Muscle layer of duodenum (tissue), 2 donors: Measurements from ENCODE around the gene BCR.

Experiments
- H3K27ac ChIP-seq: one replicate; pipeline ENCODE4 v1.7.0; 2013; ENCODE audit warnings: mild to moderate bottlenecking, low read length
- H3K27me3 ChIP-seq: one replicate; pipeline ENCODE4 v1.7.0; 2013; ENCODE audit warnings: low read depth, mild to moderate bottlenecking, control low read depth, low read length
- H3K36me3 ChIP-seq, 2 donors: one replicate each; pipeline ENCODE4 v1.7.0; 2013; ENCODE audit warnings: low read length in 2 of 2, control low read depth in 1 of 2, mild to moderate bottlenecking in 1 of 2; ENCODE audit not compliant: insufficient read depth in 2 of 2, control insufficient read depth in 1 of 2
- H3K4me1 ChIP-seq, 2 donors: one replicate each; pipeline ENCODE4 v1.7.0; 2013; ENCODE audit warnings: low read length in 2 of 2, mild to moderate bottlenecking in 2 of 2, control low read depth in 1 of 2, moderate library complexity in 1 of 2; ENCODE audit not compliant: insufficient read depth in 2 of 2, control insufficient read depth in 1 of 2
- H3K4me3 ChIP-seq, 2 donors: one replicate each; pipeline ENCODE4 v1.7.0; 2013; ENCODE audit warnings: low read length in 2 of 2, low read depth in 1 of 2, mild to moderate bottlenecking in 1 of 2
- H3K9me3 ChIP-seq, 2 donors: one replicate each; pipeline ENCODE4 v1.7.0; 2013; ENCODE audit warnings: low read length in 2 of 2, control low read depth in 1 of 2, mild to moderate bottlenecking in 1 of 2; ENCODE audit not compliant: control insufficient read depth in 1 of 2
- donor health status: healthy.

Gene BCR

DNA sequence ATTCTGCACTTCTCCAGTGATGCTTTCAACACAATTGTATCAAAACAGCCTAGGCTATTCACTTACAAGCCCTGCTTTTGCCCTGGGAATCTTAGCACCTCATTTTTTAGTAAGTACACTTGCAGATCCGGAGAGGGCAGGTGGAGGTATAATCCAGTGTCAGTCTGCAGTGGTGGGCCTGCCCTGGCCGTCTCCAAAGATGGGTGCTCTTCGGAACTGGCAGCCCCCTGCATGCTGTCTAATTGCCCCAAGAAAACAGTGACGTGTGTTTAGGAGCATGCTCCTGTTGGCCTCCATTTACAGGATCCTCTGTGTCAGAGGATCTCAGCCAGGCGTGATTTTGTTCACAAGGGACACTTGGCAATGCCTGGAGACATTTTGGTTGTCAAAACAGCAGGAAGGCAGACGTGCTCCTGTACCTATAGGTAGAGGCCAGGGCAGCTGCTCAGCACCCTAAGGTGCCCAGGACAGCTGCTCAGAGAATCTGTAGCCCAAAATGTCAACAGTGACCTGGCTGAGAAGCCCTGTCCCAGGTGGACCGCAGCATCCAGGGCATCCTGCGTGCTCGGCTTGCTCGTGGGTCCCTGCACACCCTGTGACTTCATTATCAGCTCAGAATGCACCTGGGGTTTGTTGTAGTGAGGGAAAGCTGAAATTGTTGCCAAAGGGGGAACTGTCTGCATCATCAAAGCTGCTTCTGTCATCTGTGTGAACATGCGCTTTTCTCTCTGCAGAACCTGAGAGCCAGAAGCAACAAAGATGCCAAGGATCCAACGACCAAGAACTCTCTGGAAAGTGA, 90.7 kb downstream of the BCR start:
- Histone ChIP-seq H3K27me3 (no peaks in the 10 kb centered on the region), H3K4me3 (no peak overlapping the region), H3K4me1 (peaks cover 0 to 5% of the 10 kb centered on the region in 2 donors), H3K36me3 (peaks cover 27 to 58% of the 10 kb centered on the region in 2 donors), H3K9me3 (no peaks in the 10 kb centered on the region), H3K27ac (no peak overlapping the region)

DNA sequence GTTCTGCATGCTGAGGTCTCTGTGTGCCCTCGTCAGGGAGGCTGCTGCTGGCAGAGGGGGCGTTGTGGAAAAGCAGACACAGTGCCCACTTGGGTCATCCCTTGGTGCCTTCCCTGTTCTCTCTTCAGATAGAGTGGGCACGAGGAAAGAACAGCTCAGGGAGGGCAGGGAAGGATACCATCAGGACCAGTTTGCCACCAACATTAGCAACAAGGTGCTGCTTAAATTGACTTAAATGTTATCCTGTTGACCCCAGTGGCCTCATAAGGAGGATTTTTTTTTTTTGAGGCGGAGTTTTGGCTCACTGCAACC, 91.2 kb downstream of the BCR start:
- Histone ChIP-seq H3K36me3 (peaks cover 27 to 55% of the 10 kb centered on the region in 2 donors), H3K27me3 (no peaks in the 10 kb centered on the region), H3K9me3 (no peaks in the 10 kb centered on the region), H3K27ac (no peak overlapping the region), H3K4me1 (peaks cover 0 to 5% of the 10 kb centered on the region in 2 donors), H3K4me3 (no peak overlapping the region)

DNA sequence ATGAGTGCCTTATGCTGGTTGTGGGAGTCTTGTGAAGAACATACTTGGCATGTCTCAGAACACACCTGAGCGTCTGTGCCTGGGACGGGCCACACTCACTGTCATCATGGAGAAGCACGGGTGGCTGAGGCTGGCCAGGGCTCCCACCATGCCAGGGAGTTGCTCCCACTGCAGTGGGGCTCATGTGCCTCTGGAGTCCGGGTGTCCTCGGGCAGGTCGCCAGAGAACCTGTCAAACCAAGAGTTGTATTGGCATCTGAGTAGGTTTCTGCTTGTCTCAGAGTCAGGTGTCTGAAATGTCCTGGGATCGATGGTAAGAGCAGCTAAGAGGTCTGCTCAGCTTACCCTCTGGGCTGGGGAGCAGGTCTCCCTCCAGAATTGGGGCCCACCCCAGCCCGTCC, 92.1 kb downstream of the BCR start:
- Histone ChIP-seq H3K36me3 (peaks cover 27 to 51% of the 10 kb centered on the region in 2 donors), H3K27me3 (no peaks in the 10 kb centered on the region), H3K4me3 (no peak overlapping the region), H3K4me1 (peaks cover 0 to 5% of the 10 kb centered on the region in 2 donors), H3K27ac (no peak overlapping the region), H3K9me3 (no peaks in the 10 kb centered on the region)

DNA sequence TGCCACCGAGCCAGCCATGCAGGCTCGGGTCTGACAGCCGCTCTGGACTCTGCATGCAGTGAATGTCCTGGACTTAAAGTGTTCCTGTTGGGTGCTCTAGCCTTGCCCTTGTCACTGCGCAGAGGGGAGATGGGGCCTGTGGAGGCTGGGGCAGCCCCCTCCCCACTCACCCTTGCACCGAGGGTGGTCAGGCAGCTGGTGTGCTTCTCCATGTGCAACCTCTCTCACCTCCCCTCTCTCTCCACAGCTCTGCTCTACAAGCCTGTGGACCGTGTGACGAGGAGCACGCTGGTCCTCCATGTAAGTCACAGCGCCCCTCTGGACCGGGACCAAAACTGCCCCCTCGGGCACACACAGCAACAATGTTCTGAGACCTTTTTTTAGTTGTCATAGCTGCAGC, 92.5 kb downstream of the BCR start:
- Histone ChIP-seq H3K9me3 (no peaks in the 10 kb centered on the region), H3K36me3 (peaks cover 27 to 46% of the 10 kb centered on the region in 2 donors), H3K27ac (no peak overlapping the region), H3K4me1 (peaks cover 0 to 5% of the 10 kb centered on the region in 2 donors), H3K4me3 (no peak overlapping the region), H3K27me3 (no peaks in the 10 kb centered on the region)

DNA sequence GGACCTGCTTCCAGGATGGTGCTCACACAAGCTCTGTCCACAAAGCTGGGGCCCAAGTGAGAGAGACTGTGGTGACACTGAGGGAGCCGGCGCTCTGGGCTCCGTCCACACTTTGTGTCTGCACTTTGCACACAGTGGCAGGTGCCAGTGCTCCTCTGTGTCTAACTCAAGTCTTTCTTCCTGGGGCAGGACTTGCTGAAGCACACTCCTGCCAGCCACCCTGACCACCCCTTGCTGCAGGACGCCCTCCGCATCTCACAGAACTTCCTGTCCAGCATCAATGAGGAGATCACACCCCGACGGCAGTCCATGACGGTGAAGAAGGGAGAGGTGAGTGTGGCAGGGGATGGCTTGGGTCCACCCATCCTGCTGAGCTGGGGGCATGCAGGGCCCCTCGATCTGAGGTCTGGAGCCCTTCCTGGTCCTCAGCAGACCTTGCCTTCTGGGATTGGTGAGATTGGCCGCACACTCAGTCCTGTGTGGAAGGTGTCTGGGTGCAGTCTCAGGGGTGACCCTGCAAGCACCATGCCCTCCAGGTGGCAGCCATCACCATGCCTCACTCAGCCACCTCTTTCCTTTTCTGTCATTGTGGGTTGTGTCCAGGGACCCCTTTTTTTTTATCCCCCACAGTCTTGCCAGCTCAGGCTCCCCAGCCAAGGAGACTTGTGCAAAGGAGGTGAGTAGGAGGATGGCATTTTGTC, 93.3 kb downstream of the BCR start:
- H3K36me3 ChIP-seq, result peaks cover 23 to 40% of the 10 kb centered on the region in 2 donors
- no peaks in the 10 kb centered on the region for H3K9me3 ChIP-seq
- H3K4me1 ChIP-seq, result peaks cover 0 to 7% of the 10 kb centered on the region in 2 donors
- no peaks in the 10 kb centered on the region for H3K27me3 ChIP-seq
- H3K4me3 ChIP-seq, result no peak overlapping the region
- no peak overlapping the region for H3K27ac ChIP-seq

DNA sequence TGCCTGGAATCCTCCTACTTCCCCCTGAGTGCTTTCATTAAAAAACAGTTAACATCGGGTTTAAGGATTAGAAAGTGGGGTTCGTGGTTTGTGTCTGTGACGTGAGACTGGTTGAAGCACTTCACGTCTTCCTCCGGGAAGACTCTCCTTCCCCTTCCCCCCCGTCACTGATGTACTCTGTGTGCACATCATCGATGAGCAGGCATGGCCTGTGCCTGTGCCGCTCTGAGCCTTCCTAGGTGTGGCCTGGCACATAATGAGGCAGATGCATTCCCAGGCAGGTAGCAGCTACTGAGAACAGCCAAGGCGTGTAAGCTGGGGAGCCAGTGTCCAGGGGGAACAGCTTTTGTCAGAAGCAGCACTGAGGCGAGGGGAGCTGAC, 93.8 kb downstream of the BCR start:
- no peaks in the 10 kb centered on the region for H3K9me3 ChIP-seq
- no peak overlapping the region for H3K4me3 ChIP-seq
- no peaks in the 10 kb centered on the region for H3K27me3 ChIP-seq
- no peak overlapping the region for H3K27ac ChIP-seq
- H3K4me1 ChIP-seq, result peaks cover 0 to 13% of the 10 kb centered on the region in 2 donors
- H3K36me3 ChIP-seq, result peaks cover 20 to 36% of the 10 kb centered on the region in 2 donors

DNA sequence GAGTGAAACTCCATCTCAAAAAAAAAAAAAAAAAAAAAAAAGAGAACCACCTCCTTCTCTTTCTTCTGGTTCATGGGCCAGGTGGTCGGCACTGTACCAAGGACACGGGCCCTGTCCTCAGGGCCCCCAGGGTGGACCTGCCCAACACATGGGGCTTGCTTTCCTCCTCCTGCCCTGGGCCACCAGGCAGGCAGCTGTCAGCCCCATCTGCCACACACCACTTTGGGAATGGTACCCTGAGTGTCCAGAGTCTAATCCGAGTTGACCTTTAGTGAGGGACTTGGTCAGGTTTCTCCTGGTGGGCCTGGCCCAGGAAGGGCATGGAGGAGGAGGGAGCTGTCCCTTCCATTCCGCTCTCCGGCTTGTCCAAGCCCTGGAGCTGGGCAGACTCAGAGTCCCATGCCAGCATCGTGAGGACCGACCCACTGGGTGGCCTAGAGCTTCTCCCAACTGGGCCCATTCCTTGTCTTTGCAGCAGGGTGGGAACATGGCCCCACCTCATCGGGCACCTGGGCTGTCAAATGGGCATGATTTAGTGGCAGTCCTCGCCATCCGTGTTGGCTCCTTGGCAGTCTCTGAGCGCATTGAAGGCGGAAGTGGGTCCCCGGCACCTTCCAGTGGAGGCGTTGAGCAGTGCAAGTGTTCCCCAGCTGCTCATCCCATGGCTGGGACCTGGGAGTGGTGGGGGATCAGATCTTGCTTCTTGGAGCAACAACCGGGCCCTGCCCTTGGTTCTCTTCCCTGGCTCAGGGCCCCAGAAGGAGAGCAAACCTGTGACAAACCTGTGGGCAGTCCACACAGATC, 94.8 kb downstream of the BCR start:
- H3K4me1 ChIP-seq, result peaks cover 0 to 14% of the 10 kb centered on the region in 2 donors
- H3K4me3 ChIP-seq, result no peak overlapping the region
- H3K27ac ChIP-seq, result no peak overlapping the region
- no peaks in the 10 kb centered on the region for H3K27me3 ChIP-seq
- no peaks in the 10 kb centered on the region for H3K9me3 ChIP-seq
- H3K36me3 ChIP-seq, result peaks cover 20 to 40% of the 10 kb centered on the region in 2 donors

DNA sequence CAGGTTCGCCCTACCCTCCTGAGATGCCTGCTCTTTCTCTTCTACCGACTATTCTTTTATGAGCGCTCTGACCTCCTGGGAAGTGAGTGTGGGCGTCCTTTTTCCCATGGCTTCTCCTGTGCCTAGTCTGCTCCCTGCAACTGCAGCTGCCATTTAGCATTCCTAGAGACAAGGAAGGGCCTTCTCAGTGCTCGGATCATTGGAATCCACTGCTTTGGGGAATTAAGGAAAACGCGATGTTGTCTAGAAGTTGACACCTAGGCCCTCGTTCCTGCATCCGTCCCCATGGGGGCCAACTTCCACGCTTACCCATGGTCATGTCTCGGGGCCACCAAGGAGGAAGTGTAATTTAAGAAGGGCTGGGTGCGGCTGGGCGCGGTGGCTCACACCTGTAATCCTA, 95.4 kb downstream of the BCR start:
- H3K27ac ChIP-seq, result no peak overlapping the region
- H3K4me3 ChIP-seq, result no peak overlapping the region
- peaks cover 20 to 40% of the 10 kb centered on the region in 2 donors for H3K36me3 ChIP-seq
- peaks cover 0 to 11% of the 10 kb centered on the region in 2 donors for H3K4me1 ChIP-seq
- H3K9me3 ChIP-seq, result no peaks in the 10 kb centered on the region
- no peaks in the 10 kb centered on the region for H3K27me3 ChIP-seq

GRCh38 chr22:23276656-23277582, 96.6 kb downstream of the BCR start:
- Histone ChIP-seq H3K4me3 (no peak overlapping the region), H3K4me1 (peaks cover 0 to 18% of the 10 kb centered on the region in 2 donors), H3K27ac (no peak overlapping the region), H3K9me3 (no peaks in the 10 kb centered on the region), H3K36me3 (peaks cover 20 to 40% of the 10 kb centered on the region in 2 donors), H3K27me3 (no peaks in the 10 kb centered on the region)

DNA sequence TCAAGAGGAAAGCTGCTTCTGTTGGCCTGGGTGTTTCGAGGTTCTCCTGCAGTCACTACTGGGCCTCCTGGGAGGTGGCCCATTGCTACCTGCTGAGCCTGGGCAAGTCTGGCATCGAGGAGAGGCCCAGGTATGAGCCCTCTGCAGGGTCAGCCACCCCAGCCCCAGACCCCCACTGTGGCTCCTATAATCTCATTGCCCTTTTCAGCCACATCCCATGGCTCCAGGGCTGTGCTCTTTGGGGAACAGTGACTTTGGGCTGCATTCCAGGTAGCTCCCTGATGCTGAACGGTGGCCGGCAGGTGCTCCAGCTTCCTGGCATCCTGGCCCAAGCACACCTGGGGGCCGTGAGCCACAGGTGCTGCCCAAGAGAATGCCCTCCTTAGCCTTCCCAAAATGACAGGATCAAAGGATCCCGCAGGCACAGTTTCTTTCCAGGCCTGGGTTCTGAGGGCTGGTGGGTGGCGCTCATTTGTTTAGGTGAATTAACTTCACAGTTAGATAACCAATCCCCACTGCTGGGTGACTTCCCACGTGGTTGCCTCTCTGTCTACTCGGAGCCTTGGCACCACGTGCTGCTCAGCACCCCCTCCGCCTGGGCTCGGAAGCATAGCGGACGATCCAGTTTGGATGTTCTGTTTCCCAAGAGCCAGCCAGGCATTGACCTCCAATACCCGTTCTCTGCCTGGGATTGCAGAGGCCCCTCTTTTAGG, 97.4 kb downstream of the BCR start:
- Histone ChIP-seq H3K4me3 (no peak overlapping the region), H3K27me3 (no peaks in the 10 kb centered on the region), H3K9me3 (no peaks in the 10 kb centered on the region), H3K36me3 (peaks cover 17 to 32% of the 10 kb centered on the region in 2 donors), H3K4me1 (peaks cover 0 to 22% of the 10 kb centered on the region in 2 donors), H3K27ac (no peak overlapping the region)
